NCI-H1417 (cell line): ENCODE results near the gene ADGRD1.

Source experiments
- DNase-seq, 3 experiments: peaks; one replicate each; lab custom pipeline; 2025; lab: John Stamatoyannopoulos, UW

Gene ADGRD1

GRCh38 chr12:131041968-131042833 lies 88.5 kb downstream of the ADGRD1 start:
- DNase-seq, result no peak

- DNase-seq, result no peak
Measured at GRCh38 chr12:131042834-131043245, 89.1 kb downstream of the ADGRD1 start.

- no peak for DNase-seq
Measured at GRCh38 chr12:131043401-131043871, 89.7 kb downstream of the ADGRD1 start.

GRCh38 chr12:131044136-131044535 lies 90.4 kb downstream of the ADGRD1 start:
- no peak for DNase-seq

DNA sequence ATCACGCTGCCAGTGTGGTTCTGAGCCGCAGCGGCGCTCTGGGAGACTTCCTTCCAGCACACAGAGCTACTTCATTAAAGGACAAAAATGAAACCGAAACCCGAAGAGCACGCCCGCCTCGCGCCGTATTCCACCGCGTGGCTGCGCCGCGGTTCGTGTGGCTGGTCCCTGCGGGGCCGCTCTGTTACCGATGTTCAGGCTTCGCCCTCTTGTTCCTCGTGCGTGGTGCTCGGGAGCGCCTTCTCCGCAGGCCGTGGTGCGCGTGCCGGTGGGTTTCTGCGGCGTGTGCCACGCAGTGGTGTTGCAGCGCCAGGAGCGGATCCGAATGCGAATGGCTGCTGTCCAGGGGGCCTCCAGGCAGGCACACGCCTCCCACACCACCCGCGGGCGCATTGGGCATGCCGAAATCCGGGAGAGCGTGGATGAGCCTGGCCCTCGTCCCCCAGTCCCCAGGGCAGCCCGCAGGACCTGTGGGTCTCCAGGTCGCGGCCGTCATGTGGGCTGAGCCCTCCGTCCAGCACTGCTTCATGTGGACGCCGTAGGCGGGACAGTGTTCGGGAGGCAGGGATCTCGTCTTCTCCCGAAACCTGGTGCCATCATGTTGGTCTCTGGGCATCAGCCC lies 91.2 kb downstream of the ADGRD1 start:
- no peak for DNase-seq

GRCh38 chr12:131045705-131046460 lies 92.2 kb downstream of the ADGRD1 start:
- no peak for DNase-seq

DNA sequence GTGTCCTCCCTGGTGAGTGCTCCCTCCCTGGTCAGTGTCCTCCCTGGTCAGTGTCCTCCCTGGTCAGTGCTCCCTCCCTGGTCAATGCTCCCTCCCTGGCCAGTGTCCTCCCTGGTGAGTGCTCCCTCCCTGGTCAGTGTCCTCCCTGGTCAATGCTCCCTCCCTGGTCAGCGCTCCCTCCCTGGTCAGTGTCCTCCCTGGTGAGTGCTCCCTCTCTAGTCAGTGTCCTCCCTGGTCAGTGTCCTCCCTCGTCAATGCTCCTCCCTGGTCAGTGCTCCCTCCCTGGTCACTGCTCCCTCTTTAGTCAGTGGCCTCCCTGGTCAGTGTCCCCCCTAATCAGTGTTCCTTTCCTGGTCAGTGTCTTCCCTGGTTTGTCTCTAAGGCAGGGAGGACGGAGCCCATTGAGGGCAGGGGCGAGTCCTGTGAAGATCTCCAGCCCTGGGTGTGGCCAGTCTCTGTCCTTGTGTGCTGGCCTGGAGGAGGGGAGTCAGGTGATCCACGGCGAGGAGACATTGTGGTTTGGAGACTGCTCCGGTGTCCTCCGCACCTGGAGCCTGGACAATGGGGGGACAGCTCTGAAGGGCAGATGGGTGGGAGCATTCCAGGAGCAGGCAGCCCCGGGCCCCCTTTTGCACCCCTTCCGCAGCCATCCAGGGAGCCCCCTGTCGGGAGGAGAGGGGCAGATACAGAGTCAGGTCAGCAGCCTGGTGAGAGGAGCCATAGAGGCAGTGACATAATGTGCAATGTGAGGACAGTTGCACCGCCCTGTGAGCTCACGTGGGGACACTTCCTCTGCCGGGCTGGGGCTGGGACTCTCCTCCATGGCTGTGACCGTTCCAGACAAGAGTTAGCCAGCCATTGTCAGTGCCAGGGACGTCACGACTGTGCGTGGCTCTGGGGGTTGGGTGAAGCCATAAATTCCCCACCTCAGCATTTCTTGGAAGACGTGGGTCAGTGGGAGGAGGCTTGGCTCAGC lies 93.4 kb downstream of the ADGRD1 start:
- DNase-seq, result no peak

GRCh38 chr12:131047789-131048610 lies 94.3 kb downstream of the ADGRD1 start:
- DNase-seq, result no peak

- no peak for DNase-seq
Measured at GRCh38 chr12:131048611-131048990, 94.9 kb downstream of the ADGRD1 start.

GRCh38 chr12:131049002-131049401 lies 95.3 kb downstream of the ADGRD1 start:
- DNase-seq, result no peak

DNA sequence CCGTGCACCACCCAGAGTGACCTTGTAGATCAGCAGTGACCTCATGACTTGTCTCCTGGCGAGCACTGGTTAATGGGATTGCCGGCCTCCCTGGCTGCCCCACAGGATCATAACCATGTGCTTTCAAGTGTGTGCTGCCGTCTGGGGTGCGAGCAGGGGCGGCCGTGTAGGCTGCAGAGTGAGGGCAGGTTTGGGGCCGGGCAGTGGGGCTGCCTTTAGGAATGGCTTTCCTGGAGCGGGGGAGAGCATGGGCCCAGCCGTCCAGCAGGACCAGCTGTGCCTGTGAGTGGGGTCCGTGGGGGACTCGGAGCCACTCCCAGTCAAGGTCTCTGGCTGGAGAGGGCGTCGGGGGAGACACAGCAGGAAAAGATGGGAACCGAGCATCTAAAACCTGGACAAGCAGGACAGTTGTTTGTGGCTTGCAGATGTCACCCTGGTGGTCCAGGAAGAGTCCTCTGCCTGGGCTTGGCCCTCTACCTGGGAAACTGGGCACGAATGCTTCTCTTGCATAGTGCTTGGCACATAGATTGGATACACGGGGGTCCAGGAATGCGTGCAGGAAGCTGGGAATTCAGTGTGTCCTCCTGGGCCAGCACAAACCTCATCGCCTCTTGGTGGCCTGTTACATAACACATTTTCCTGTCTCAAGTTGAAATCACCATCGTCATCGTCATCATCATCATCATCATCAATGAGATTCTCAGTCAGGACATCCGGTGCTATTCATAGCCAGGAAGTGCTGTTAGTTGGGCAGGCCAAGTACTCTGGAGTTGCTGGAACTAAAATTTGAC lies 96.0 kb downstream of the ADGRD1 start:
- no peak for DNase-seq

DNA sequence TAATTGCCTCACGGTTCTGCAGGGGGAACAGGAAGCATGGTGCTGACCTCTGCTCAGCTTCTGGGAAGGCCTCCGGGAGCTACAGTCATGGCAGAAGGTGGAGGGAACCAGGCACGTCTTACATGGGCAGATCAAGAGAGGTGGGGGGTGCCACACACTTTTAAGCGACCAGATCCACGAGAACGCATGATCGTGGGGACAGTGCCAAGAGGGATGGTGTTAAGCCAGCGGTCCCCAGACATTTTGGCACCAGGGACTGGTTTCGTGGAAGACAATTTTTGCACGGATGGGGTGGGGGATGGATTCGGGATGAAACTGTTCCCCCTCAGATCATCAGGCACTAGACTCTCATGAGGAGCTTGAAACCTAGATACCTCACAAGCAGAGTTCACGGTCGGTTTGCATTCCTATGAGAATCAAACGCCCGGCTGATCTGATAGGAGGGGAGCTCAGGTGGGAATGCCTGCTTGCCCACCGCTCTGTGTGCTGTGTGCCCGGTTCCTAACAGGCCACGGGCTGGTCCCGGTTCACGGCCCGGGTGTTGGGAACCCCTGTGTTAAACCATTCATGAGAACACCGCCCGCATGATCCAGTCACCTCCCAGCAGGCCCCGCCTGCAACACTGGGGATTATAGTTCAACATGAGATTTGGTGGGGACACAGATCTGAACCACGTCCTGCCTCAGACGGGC lies 96.9 kb downstream of the ADGRD1 start:
- no peak for DNase-seq

DNA sequence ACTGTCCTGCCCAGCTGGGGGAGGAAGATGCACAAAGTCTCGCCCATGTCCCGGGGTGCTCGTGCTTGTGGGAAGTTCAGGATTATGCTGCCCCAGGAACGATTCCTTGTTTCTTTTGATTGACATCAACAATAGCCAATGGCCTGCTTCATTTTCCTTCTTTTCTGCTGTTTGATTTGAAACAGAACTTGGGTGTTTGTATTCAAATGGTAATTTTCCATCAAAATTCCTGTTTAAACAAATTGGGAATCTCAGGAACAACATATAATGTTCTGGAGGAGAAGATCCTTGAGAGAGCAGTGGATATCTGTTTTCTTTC lies 97.4 kb downstream of the ADGRD1 start:
- no peak for DNase-seq

DNA sequence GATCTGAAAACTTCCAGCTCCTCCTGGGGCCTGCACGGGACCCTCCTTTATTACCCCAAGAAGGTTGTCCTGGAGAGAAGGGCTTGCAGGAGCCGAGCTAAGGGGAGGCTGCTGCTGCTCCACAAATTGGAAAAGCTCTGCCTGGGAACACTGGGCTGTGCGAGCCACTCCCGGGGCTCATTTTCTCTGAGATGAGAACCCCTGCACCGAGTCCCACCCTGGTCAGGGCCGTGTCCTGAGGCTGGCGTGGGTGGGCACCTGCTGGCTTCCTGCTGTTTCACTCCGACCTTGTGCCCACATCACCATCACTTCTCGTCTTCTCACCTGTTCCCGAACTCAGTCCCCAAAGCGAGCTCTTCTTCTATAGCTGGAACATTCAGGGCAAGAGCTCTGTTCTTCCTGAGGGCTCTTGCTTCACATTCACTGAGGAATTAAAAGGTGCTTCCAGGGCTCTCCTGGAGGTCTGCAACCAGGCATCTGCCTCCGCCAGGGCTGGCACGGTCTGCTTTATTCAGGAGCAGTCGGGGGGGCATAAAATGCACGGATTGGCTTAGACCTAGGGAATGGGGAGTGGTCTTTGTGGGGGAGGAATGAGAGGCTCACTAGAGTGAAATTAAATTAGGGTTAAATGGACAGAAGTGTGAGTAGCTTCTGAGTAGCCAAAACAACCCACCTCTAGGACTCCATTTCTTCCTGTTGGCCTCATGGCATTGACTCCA lies 98.5 kb downstream of the ADGRD1 start:
- no peak for DNase-seq

DNA sequence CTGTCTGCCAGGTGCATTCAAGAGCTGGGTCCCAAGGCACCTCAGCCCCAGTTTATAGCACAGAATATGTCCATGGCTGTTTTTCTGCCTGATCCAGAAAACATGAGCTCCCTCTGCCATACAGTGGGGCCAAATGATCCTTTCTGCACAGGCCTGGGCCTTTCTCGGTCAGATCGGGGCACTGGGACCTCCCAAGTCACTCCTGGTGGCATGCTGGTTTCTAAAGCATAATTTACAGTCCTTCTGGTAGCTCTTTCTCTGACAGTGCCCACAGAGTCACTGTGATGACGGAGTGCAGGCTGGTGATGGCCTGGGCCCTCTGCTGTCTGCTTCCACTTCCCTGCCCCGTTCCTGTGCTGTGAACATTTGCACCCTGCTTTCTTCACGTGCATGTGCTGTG lies 99.2 kb downstream of the ADGRD1 start:
- DNase-seq, result no peak

GRCh38 chr12:131053567-131053966 lies 99.9 kb downstream of the ADGRD1 start:
- no peak for DNase-seq

- no peak for DNase-seq
Measured at GRCh38 chr12:131054345-131055092, 100.8 kb downstream of the ADGRD1 start.

GRCh38 chr12:131055093-131055465 lies 101.4 kb downstream of the ADGRD1 start:
- no peak for DNase-seq
